HepG2 (cell line): ENCODE data around the gene OPRM1. TPM values are rescaled to one million over a fixed set of nuclear protein-coding genes. Genes with fewer than 3 reads are reported as not detected.

Source experiments
- ATAC-seq: fragments of 200-7000 bp; cut with Tn5 transposase; 3 replicates; pipeline ENCODE4 v1.9.1; 2020; ENCODE audit warnings: mild to moderate bottlenecking, moderate library complexity
- BruUV-seq: library from RNA; stranded (reverse); fragments of 400-500 nt; replicated peaks from 2 replicates; lab custom pipeline; 2021; lab: Mats Ljungman, UMichigan
- CTCF ChIA-PET: fragments of 300-600 bp; formaldehyde crosslinking; extraction: SDS; loops from one replicate; lab custom pipeline; 2021; ENCODE audit warnings: low total read pairs, inconsistent platforms, low intra/inter-chr PET ratio; lab: Yijun Ruan, JAX
- POLR2A ChIA-PET: fragments of 350-600 bp; sonication (Branson Sonifier 250); formaldehyde crosslinking; loops from one replicate; lab custom pipeline; 2020; ENCODE audit warnings: antibody characterized with exemption, inconsistent platforms; lab: Yijun Ruan, JAX
- DNase-seq: peaks from one replicate; pipeline ENCODE4 v3.0.0-alpha.2; 2015; ENCODE audit warnings: low spot score
- FAIRE-seq: peaks from 3 replicates; lab custom pipeline; 2011; peaks lifted over from hg19 to GRCh38; lab: Jason Lieb, UNC
- H2AFZ ChIP-seq: one replicate; pipeline ENCODE4 v1.6.1; 2011; ENCODE audit warnings: low read length, inconsistent platforms
- H3K27ac ChIP-seq: fragments of 300-600 bp; 3 replicates; pipeline ENCODE4 v1.8.0; 2011; ENCODE audit warnings: mixed run types, mild to moderate bottlenecking, mixed read lengths, low read length, inconsistent platforms; ENCODE audit not compliant: insufficient read depth; ENCODE audit errors: extremely low read length
- H3K27me3 ChIP-seq, 2 experiments: fragments of 200-600 bp in 1 of 2; 2 replicates in 1 of 2; 3 replicates in 1 of 2; pipeline versions ENCODE4 v1.6.0 to v1.8.0; 2011; ENCODE audit warnings: low read length in 2 of 2, mild to moderate bottlenecking in 2 of 2, moderate library complexity in 2 of 2, inconsistent platforms in 1 of 2; ENCODE audit not compliant: insufficient read depth in 2 of 2, control insufficient read depth in 1 of 2
- H3K36me3 ChIP-seq, 2 experiments: fragments of 200-600 bp in 1 of 2; replicated peaks in 1 of 2; 2 replicates in 1 of 2; 3 replicates in 1 of 2; pipeline versions ENCODE4 v1.5.1 to v1.8.0; 2011; ENCODE audit warnings: low read length in 2 of 2, inconsistent platforms in 1 of 2; ENCODE audit not compliant: insufficient read depth in 2 of 2, control insufficient read depth in 1 of 2
- H3K4me1 ChIP-seq: 2 replicates; pipeline ENCODE4 v1.5.1; 2012; ENCODE audit warnings: low read length, inconsistent platforms; ENCODE audit not compliant: insufficient read depth
- H3K4me2 ChIP-seq: 2 replicates; pipeline ENCODE4 v1.6.0; 2011; ENCODE audit warnings: low read depth, low read length, inconsistent platforms
- H3K4me3 ChIP-seq, 3 experiments: fragments of 200-600 bp in 1 of 3; sonication (generic), shearing (Covaris generic) in 1 of 3; replicated peaks in 1 of 3; 2 replicates each; pipeline ENCODE4 v1.5.1; 2011 to 2016; ENCODE audit warnings: low read length in 3 of 3, inconsistent platforms in 2 of 3, low read depth in 2 of 3, mild to moderate bottlenecking in 2 of 3, control low read depth in 1 of 3, mixed read lengths in 1 of 3; ENCODE audit not compliant: insufficient read depth in 1 of 3
- H3K79me2 ChIP-seq: one replicate; pipeline ENCODE4 v1.6.1; 2011; ENCODE audit warnings: low read length, inconsistent platforms; ENCODE audit not compliant: insufficient read depth
- H3K9ac ChIP-seq: 2 replicates; pipeline ENCODE4 v1.6.0; 2011; ENCODE audit warnings: mild to moderate bottlenecking, low read depth, low read length, inconsistent platforms; ENCODE audit not compliant: insufficient read depth
- H3K9me3 ChIP-seq: 2 replicates; pipeline ENCODE4 v1.5.1; 2012; ENCODE audit warnings: mild to moderate bottlenecking, low read length
- H4K20me1 ChIP-seq: 2 replicates; pipeline ENCODE4 v1.6.0; 2011; ENCODE audit warnings: inconsistent platforms, mild to moderate bottlenecking, low read length, moderate library complexity; ENCODE audit not compliant: insufficient read depth
- SATB2 ChIP-seq: sonication (generic); formaldehyde crosslinking; IDR thresholded peaks from 2 replicates; pipeline ENCODE4 v1.5.0; 2020; ENCODE audit warnings: missing genetic modification reagents
- SOX13 ChIP-seq, 3 experiments: fragments of 450-650 bp in 1 of 3; sonication (generic) in 1 of 3; formaldehyde crosslinking in 1 of 3; IDR thresholded peaks in 2 of 3; conservative IDR thresholded peaks in 1 of 3; 2 replicates each; pipeline versions ENCODE4 v1.5.0 to v1.6.1; 2016 to 2020; ENCODE audit warnings: antibody characterized with exemption in 1 of 3, mild to moderate bottlenecking in 1 of 3, missing compliant biosample characterization in 1 of 3, missing genetic modification reagents in 1 of 3, moderate library complexity in 1 of 3
- SOX5 ChIP-seq: IDR thresholded peaks from 2 replicates; pipeline ENCODE4 v1.6.1; 2016; ENCODE audit warnings: borderline replicate concordance
- ZNF143 ChIP-seq: sonication (generic); formaldehyde crosslinking; IDR thresholded peaks from 2 replicates; pipeline ENCODE4 v1.4.0; 2020; ENCODE audit warnings: missing genetic modification reagents
- ZNF713 ChIP-seq: sonication (generic); formaldehyde crosslinking; IDR thresholded peaks from 2 replicates; pipeline ENCODE4 v1.4.0; 2020; ENCODE audit warnings: mild to moderate bottlenecking, missing genetic modification reagents
- ZNF746 ChIP-seq: sonication (generic); formaldehyde crosslinking; IDR thresholded peaks from 2 replicates; pipeline ENCODE4 v1.8.0; 2022; ENCODE audit warnings: mild to moderate bottlenecking, missing genetic modification reagents
- ZNF747 ChIP-seq: sonication (generic); formaldehyde crosslinking; IDR thresholded peaks from 2 replicates; pipeline ENCODE4 v1.8.1; 2023; ENCODE audit warnings: missing genetic modification reagents, mild to moderate bottlenecking, borderline replicate concordance
- WGBS: methylation state at CpG from one replicate; pipeline ENCODE4 v1.1.6; 2017; ENCODE audit warnings: low lambda C conversion rate; 5-methylcytosine and 5-hydroxymethylcytosine counted together
- in situ Hi-C: cut with HindIII; loops from 2 replicates; pipeline ENCODE4 v1.10.0; 2017; ENCODE audit warnings: low pct_unique_long_range_greater_than_20kb; ENCODE audit not compliant: extremely low pct_ligation_motif_present
- intact Hi-C: fragments of 100-400 bp; cut with micrococcal nuclease; formaldehyde crosslinking; loops from one replicate; pipeline ENCODE4 v1.10.0; 2022; ENCODE audit not compliant: unreplicated experiment
- polyA plus RNA-seq, 8 experiments: library from polyadenylated mRNA; depleted of rRNA in 3 of 8; stranded (reverse) in 7 of 8; unstranded in 1 of 8; fragments of >200 nt; fragmentation: Illumina TruSeq in 4 of 8; extraction: Trizol in 4 of 8; gene quantifications; 2 replicates each; pipeline versions ENCODE4 v1.2.1 to v1.2.3, GENCODE V29; 2011 to 2016; ENCODE audit warnings: low read depth in 4 of 8, missing spikeins in 1 of 8, mixed read lengths in 1 of 8; ENCODE audit not compliant: insufficient read depth in 1 of 8
- total RNA-seq, 5 experiments: library from RNA; depleted of rRNA; stranded (reverse); fragments of >200 nt; fragmentation: Illumina TruSeq; extraction: Trizol; gene quantifications; 2 replicates each; pipeline ENCODE4 v1.2.3, GENCODE V29; 2016; ENCODE audit warnings: low read depth in 1 of 5
- TF ChIP-seq, protein P1 (sequence below): sonication (generic); formaldehyde crosslinking; conservative IDR thresholded peaks from 2 replicates; pipeline ENCODE4 v1.4.0; 2020; ENCODE audit warnings: missing genetic modification reagents

OPRM1 gene
- total and polyA plus RNA-seq, 2 of the 13 experiments (the other 11 are each of a cell fraction or from before 2014, with no cell fraction given) = not detected

DNA sequence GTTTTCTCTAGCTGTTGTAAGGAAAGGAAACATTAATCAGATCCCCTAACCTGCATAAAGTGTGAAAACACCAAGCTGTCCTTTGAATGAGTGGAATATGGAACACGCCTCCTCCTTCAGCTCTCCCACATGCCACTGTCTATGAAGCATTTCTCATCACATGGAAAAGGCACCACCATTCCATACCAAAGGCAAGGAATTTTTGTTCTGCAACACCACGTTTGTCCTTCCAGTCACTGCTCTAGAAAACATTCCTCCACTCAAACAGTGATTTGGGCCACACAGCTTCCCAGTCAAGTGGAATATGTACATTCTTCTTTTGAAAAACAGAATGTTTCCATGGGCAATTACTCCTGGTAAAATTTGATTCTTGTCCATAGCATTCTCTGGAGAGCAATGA is 120.1 kb downstream of the OPRM1 start:
- H3K27me3 ChIP-seq = no peaks in the 10 kb centered on the region
- no peak overlapping the region for H2AFZ ChIP-seq
- no peaks in the 10 kb centered on the region for H3K4me1 ChIP-seq
- H3K79me2 ChIP-seq = no peaks in the 10 kb centered on the region
- no peak for DNase-seq
- no peak for ATAC-seq
- intact Hi-C loops (loop anchor here (10.0 kb wide), 1 partner anchor 186 kb away; no protein-coding TSS in a partner anchor), in situ Hi-C loops (loop anchor here (10.0 to 25.0 kb wide), 3 partner anchors 206 to 503 kb away; partner anchors contain the start of gene CNKSR3)
- no peak overlapping the region for H3K9ac ChIP-seq
- ChIA-PET CTCF (no interaction called here), POLR2A (no interaction called here)
- no peak overlapping the region for H3K4me2 ChIP-seq
- BruUV-seq = no TSS peak
- FAIRE-seq = no peak
- no peaks in the 10 kb centered on the region for H4K20me1 ChIP-seq
- 6% methylated on average over 2 of the region's 2 CpGs for WGBS
- H3K36me3 ChIP-seq = no peaks in the 10 kb centered on the region
- H3K4me3 ChIP-seq = no peak overlapping the region
- TF ChIP-seq SATB2 (CRISPR knock-in tag) (no peak), ZNF143 (CRISPR knock-in tag) (no peak), SOX5 (no peak), ZNF746 (CRISPR knock-in tag) (no peak), ZNF747 (no peak), ZNF713 (CRISPR knock-in tag) (no peak), SOX13 (IDR thresholded peaks at IDR 0.05) (no peak), SOX13 (CRISPR knock-in tag; conservative IDR thresholded peaks at IDR 0.05 in 1 of 2, IDR thresholded peaks at IDR 0.05 in 1 of 2) (no peak)
- TF ChIP-seq, protein P1, sequence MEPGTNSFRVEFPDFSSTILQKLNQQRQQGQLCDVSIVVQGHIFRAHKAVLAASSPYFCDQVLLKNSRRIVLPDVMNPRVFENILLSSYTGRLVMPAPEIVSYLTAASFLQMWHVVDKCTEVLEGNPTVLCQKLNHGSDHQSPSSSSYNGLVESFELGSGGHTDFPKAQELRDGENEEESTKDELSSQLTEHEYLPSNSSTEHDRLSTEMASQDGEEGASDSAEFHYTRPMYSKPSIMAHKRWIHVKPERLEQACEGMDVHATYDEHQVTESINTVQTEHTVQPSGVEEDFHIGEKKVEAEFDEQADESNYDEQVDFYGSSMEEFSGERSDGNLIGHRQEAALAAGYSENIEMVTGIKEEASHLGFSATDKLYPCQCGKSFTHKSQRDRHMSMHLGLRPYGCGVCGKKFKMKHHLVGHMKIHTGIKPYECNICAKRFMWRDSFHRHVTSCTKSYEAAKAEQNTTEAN = no peak
- 0 out of 2 replicates have a peak, but pooled peaks cover 6% of the 10 kb centered on the region for H3K9me3 ChIP-seq
- no peak overlapping the region for H3K27ac ChIP-seq
